Measurements from ENCODE around the gene LMNA.

- TF ChIP-seq CTCF (IDR thresholded peaks at IDR 0.05; ENCODE audit: low read depth, low read length, poor library complexity, severe bottlenecking) (no peak), EZH2phosphoT487 (IDR thresholded peaks at IDR 0.05; ENCODE audit: borderline replicate concordance, low read length) (no peak)
Observed at GRCh38 chr1:156110252-156110651, 4.3 kb upstream of the LMNA start.
